AG04449 (cell line): ENCODE measurements around the gene CHCHD6.
"Not testable (repeated sequence)": the region's sequence is repeated elsewhere in the genome, so short reads cannot be mapped to it uniquely, and the experiment has no call there.

ENCODE experiments used
- CTCF ChIA-PET: fragments of 350-600 bp; formaldehyde crosslinking; extraction: SDS; loops from one replicate; lab custom pipeline; 2021; ENCODE audit warnings: antibody characterized with exemption; lab: Yijun Ruan, JAX
- POLR2A ChIA-PET: fragments of 400-600, 350-600 bp; formaldehyde crosslinking; extraction: SDS; loops from one replicate; lab custom pipeline; 2020; ENCODE audit warnings: antibody characterized with exemption, inconsistent platforms; lab: Yijun Ruan, JAX
- DNase-seq: peaks from one replicate; pipeline ENCODE4 v3.0.0-alpha.2; 2010; ENCODE audit warnings: low read depth, low spot score
- H3K4me3 ChIP-seq: 2 replicates; pipeline ENCODE4 v1.5.1; 2011; ENCODE audit warnings: low read depth, mild to moderate bottlenecking, control low read depth, low read length
- CTCF ChIP-seq: IDR thresholded peaks from one replicate; pipeline ENCODE4 v1.5.1; 2011; ENCODE audit warnings: mild to moderate bottlenecking, moderate library complexity, low read length, control low read depth, inconsistent platforms; ENCODE audit not compliant: insufficient read depth; ENCODE audit errors: missing control alignments

The CHCHD6 gene

GRCh38 chr3:126797563-126797962, 93.5 kb downstream of the CHCHD6 start:
- TF ChIP-seq CTCF: no peak
- ChIA-PET POLR2A (no interaction called here), CTCF (no interaction called here)
- no peak overlapping the region for H3K4me3 ChIP-seq
- DNase-seq: no peak

- no peak overlapping the region for H3K4me3 ChIP-seq
- CTCF ChIA-PET: interaction anchor here (1.1 kb wide), 2 partner anchors 14 to 46 kb away, joined by 5 to 6 read pairs; no protein-coding TSS in a partner anchor
- no peak for DNase-seq
- TF ChIP-seq CTCF: no peak
- POLR2A ChIA-PET: no interaction called here
Observed at GRCh38 chr3:126798521-126798920, 94.5 kb downstream of the CHCHD6 start.

GRCh38 chr3:126799099-126799498, 95.1 kb downstream of the CHCHD6 start:
- ChIA-PET POLR2A (no interaction called here), CTCF (interaction anchor here (1.1 kb wide), 2 partner anchors 14 to 47 kb away, joined by 5 to 6 read pairs; no protein-coding TSS in a partner anchor)
- DNase-seq: no peak
- no peak overlapping the region for H3K4me3 ChIP-seq
- TF ChIP-seq CTCF: no peak

GRCh38 chr3:126801312-126801711, 97.3 kb downstream of the CHCHD6 start:
- POLR2A ChIA-PET, H3K4me3 ChIP-seq, DNase-seq, CTCF ChIA-PET: not testable (repeated sequence)

GRCh38 chr3:126807795-126808194, 103.8 kb downstream of the CHCHD6 start:
- POLR2A ChIA-PET: no interaction called here
- CTCF ChIA-PET: no interaction called here

GRCh38 chr3:126811530-126811929, 107.5 kb downstream of the CHCHD6 start:
- POLR2A ChIA-PET: no interaction called here
- CTCF ChIA-PET: interaction anchor here (1.1 to 1.4 kb wide), 2 partner anchors 11 to 60 kb away, joined by 3 to 5 read pairs; no protein-coding TSS in a partner anchor
- no peak for TF ChIP-seq CTCF
- H3K4me3 ChIP-seq: no peak overlapping the region
- DNase-seq: no peak

More at GRCh38 chr3:126807795-126808194, 103.8 kb downstream of the CHCHD6 start:
- DNase-seq: no peak
- TF ChIP-seq CTCF: no peak
- no peak overlapping the region for H3K4me3 ChIP-seq

- ChIA-PET CTCF (interaction anchor here (1.2 kb wide), 1 partner anchor 136 kb away, joined by 3 read pairs; no protein-coding TSS in a partner anchor), POLR2A (no interaction called here)
- no peak for TF ChIP-seq CTCF
- H3K4me3 ChIP-seq: no peak overlapping the region
- DNase-seq: no peak
Observed at GRCh38 chr3:126816298-126816697, 112.3 kb downstream of the CHCHD6 start.
